ENCODE data around the gene SLC43A2. TPM values are rescaled to one million over a fixed set of nuclear protein-coding genes. Genes with fewer than 3 reads are reported as not detected.
A peak's percentile ranks its signal among the peaks of the same experiment; 100 is the strongest.

The SLC43A2 gene
- total and polyA plus RNA-seq, 2 of the 13 experiments (the other 11 are each of a cell fraction or from before 2014, with no cell fraction given) = 7.3 to 20.0 TPM

DNA sequence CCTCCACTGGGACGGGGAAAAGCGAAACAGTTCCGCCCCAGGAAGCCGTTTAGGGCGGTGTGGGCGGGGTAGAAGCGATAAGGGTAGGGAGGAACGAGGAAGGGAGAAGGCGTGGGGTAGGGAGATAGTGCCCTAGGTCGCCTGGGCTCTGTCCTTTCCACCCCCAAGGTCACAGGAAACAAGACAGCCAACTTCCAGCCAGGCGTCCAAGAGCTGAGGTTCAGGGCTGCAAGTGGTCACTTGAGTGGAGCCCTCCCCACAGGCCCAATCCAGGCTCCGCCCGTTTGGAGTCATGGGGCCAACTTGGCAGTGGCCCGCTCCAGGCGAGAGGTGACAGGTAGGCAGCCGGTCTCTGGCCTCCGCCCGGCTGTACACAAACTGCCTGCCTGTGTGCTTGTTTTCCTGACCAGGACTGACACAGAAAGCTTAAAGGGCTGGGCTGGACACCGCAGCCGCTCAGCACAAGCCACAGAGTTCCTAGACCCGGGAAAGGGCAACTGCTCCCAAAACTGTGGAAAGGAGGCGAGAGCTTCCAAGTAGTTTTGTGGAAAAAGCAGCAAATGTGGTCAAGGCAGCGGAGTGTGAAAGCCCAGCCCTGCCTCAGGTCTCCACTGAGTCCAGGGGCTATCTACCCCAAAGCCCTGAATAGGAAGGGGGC, 21.3 kb upstream of the SLC43A2 start, which contains the start of gene RILP (continued):
- 0 out of 2 replicates have a peak, but pooled peaks have one; percentile 33 for TF ChIP-seq TBX2 (CRISPR knock-in tag; IDR thresholded peaks at IDR 0.05; ENCODE audit: borderline replicate concordance)
- no peak for TF ChIP-seq ZNF33B (CRISPR knock-in tag; IDR thresholded peaks at IDR 0.05)
- no peak for TF ChIP-seq ZNF530 (CRISPR knock-in tag; IDR thresholded peaks at IDR 0.05; ENCODE audit: low read depth)
- no peak for TF ChIP-seq BHLHE40 (IDR thresholded peaks at IDR 0.05; ENCODE audit: low read length)
- peak; percentile 61; the same call in 1 of the 2 replicates for TF ChIP-seq ZBTB2 (CRISPR knock-in tag; IDR thresholded peaks at IDR 0.05; ENCODE audit: low read depth)
- TF ChIP-seq HNRNPK (IDR thresholded peaks at IDR 0.05; ENCODE audit: low read depth, low read length, poor library complexity, severe bottlenecking) = no peak
- no peak for TF ChIP-seq ZNF674 (CRISPR knock-in tag; IDR thresholded peaks at IDR 0.05; ENCODE audit: low read depth)
- TF ChIP-seq TFAP4 (IDR thresholded peaks at IDR 0.05; ENCODE audit: borderline replicate concordance, low read depth) = peak; percentile 60; the same call in 1 of the 2 replicates
- TF ChIP-seq BORCS8-MEF2B (CRISPR knock-in tag; IDR thresholded peaks at IDR 0.05) = peak; percentile 46; the same call in 1 of the 2 replicates
- no peak for TF ChIP-seq GMEB2 (CRISPR knock-in tag; IDR thresholded peaks at IDR 0.05; ENCODE audit: low read depth)
- TF ChIP-seq, protein P1, sequence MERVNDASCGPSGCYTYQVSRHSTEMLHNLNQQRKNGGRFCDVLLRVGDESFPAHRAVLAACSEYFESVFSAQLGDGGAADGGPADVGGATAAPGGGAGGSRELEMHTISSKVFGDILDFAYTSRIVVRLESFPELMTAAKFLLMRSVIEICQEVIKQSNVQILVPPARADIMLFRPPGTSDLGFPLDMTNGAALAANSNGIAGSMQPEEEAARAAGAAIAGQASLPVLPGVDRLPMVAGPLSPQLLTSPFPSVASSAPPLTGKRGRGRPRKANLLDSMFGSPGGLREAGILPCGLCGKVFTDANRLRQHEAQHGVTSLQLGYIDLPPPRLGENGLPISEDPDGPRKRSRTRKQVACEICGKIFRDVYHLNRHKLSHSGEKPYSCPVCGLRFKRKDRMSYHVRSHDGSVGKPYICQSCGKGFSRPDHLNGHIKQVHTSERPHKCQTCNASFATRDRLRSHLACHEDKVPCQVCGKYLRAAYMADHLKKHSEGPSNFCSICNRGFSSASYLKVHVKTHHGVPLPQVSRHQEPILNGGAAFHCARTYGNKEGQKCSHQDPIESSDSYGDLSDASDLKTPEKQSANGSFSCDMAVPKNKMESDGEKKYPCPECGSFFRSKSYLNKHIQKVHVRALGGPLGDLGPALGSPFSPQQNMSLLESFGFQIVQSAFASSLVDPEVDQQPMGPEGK (CRISPR knock-in tag; IDR thresholded peaks at IDR 0.05) = peak; percentile 65; the same call in 1 of the 2 replicates
- no peak for TF ChIP-seq SYNCRIP (IDR thresholded peaks at IDR 0.05; ENCODE audit: insufficient read depth, low read depth, low read length)
- TF ChIP-seq STAG1 (CRISPR knock-in tag; IDR thresholded peaks at IDR 0.05) = no peak
- TF ChIP-seq POLR2AphosphoS5 (IDR thresholded peaks at IDR 0.05; ENCODE audit: low read depth, low read length) = peak; percentile 67
- no peak for TF ChIP-seq ZNF709 (CRISPR knock-in tag; IDR thresholded peaks at IDR 0.05)
- no peak for TF ChIP-seq ZNF703 (CRISPR knock-in tag; IDR thresholded peaks at IDR 0.05; ENCODE audit: borderline replicate concordance)
- no peak; the same call in 1 of the 2 replicates for TF ChIP-seq ISL2 (CRISPR knock-in tag; IDR thresholded peaks at IDR 0.05)
- no peak for TF ChIP-seq SP140L (CRISPR knock-in tag; IDR thresholded peaks at IDR 0.05; ENCODE audit: borderline replicate concordance)
- TF ChIP-seq MTF2 (CRISPR knock-in tag; IDR thresholded peaks at IDR 0.05; ENCODE audit: borderline replicate concordance) = no peak
- TF ChIP-seq ZNF484 (CRISPR knock-in tag; IDR thresholded peaks at IDR 0.05; ENCODE audit: borderline replicate concordance, low read depth) = no peak
- TF ChIP-seq ZIK1 (CRISPR knock-in tag; IDR thresholded peaks at IDR 0.05; ENCODE audit: borderline replicate concordance, low read depth) = no peak

Data from HepG2 (cell line).